Stimulated activated CD4-positive, alpha-beta T cell treated with anti-CD3 and anti-CD28 coated beads, Interleukin-4, amount 100 ng/mL, for 48 hours (primary cell): ENCODE measurements around the gene NACA.
"Not testable (repeated sequence)": the region's sequence is repeated elsewhere in the genome, so short reads cannot be mapped to it uniquely, and the experiment has no call there.

Source experiments
- DNase-seq, 2 donors: peaks; one replicate each; pipeline ENCODE4 v3.0.0-alpha.2; 2020; ENCODE audit warnings: low read depth in 2 of 2

NACA gene

GRCh38 chr12:56724701-56724971, 463 bp downstream of the NACA start:
- DNase-seq, result peak in 1 of 2 donors; percentile 17

DNA sequence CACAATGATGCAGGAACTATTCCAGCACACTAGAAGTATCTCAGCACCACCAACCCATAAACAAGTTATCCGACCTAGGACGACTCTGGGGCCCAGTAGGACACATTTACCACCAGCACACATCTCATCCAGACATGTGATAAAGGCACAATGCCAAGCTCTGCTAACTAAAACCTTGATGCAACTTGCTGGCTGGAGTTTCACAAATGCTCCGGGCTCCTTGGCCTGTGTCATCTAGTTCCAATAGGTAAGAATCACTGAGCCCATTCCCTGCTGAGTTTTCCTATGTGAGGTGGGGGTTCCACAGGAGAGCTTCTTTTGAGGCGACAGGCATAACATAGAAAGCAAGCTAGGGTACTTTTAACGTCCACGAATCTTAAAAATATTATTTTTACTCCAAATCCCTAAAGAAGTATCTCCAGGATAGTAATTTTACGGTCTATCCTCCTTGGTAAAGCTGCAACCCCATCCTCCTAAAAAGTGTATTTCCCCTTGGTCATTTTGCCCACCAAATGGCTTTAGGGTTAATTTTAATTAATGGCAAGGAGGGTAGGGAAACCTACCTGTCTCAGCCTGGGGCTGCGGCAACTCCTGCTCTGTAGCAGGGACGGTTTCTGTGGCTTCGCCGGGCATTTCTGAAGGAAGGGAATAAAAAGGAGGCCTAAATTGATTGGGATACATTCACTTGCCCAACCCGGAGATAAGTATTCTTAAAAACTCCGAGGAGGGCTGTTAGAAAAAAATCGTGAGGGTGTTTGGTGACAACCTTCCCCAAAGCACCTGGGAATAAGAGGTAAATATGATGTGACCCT, 1.0 kb downstream of the NACA start:
- no peak for DNase-seq

- DNase-seq, result no peak
Observed at GRCh38 chr12:56723352-56723751, 1.7 kb downstream of the NACA start.

- no peak for DNase-seq
Observed at GRCh38 chr12:56722832-56723231, 2.3 kb downstream of the NACA start.

- DNase-seq, result no peak
Observed at GRCh38 chr12:56721721-56722120, 3.4 kb downstream of the NACA start.

DNA sequence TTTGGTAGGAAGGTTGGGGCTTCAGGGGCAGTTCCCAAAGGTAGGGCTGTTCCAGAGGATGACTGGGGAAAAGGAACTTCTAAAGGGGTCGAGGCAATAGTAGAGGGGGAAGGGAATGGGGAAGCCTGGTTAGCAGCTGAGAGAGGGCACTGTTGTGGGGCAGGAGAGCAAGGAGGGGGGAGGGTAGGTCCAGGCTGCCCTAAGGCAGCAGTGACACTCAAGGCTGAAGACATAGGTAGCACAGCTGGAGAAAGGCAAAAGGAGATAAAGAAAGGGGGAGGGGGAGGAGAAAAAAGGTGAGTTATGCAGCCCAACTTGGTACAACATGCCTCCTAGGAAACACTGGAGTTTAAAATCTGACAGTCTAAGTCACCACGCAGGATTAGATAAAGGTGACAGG, 3.9 kb downstream of the NACA start:
- DNase-seq, result no peak

DNA sequence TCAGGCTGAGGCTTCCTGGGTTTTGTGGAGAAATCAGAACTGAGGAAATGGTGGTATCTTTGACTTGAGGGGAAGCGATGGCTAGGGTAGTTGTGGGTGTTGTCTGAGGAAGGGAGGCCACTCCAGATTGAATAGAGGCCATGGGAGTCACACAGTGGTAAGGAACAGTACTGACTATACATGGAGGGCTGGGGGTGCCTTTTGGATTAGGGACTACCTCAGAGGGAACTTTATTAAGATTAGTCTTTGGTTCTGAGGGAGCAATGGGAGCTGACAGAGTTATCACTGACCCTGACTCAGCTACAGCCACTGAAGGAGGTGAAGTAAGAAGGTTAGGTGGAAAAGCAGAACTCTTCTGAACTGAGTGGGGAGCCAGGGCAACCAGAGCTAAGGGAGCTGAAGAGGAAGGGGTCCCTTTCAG, 4.4 kb downstream of the NACA start:
- DNase-seq, result no peak

DNA sequence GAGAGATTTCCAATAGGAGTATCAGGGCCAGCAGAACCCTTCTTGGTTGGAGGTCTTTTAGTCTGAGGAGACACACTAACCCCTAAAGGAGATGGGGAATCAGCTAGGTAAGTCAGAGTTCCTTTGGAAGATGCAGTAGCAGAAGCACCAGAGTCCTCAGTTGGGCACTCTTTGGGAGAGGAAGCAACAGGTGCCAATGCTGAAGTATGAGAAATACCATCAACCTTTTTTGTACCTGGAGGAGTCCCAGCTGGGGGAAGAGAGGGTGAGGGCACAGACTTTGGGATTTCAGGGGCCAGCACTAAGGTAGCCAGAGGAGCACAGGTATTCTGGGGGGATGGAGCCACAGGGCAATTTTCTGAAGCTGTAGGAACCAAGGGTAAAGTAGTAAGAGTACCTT, 6.0 kb downstream of the NACA start:
- no peak for DNase-seq

DNA sequence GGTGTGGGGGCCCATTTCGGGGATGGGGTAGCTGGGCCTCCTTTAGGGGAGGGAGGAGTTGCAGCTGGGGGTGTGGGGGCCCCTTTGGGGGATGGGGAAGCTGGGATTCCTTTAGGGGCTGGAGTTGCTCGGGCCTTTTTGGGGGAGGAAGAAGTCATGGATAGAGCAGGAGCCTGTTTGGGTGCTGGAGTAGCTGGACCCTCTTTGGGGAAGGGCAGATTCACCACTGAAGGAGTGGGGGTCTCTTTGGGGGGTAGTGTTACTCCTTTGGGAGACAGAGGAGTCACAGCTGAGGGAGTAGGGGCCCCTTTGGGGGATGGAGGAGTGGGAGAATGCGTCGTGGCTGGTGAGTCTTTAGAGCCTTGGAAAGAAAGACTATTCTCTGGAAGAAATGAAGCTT, 6.5 kb downstream of the NACA start:
- no peak for DNase-seq

DNA sequence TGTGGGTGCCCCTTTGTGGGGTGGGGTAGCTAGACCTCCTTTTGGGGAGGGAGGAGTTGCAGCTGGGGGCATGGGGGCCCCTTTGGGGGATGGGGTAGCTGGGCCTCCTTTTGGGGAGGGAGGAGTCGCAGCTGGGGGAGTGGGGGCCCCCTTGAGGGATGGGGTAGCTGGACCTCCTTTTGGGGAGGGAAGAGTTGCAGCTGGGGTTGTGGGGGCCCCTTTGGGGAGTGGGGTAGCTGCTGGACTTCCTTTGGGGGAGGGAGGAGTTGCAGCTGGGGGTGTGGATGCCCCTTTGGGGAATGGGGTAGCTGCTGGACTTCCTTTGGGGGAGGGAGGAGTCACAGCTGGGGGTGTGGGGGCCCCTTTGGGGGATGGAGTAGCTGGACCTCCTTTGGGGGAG, 7.0 kb downstream of the NACA start:
- no peak for DNase-seq

- no peak for DNase-seq
Observed at GRCh38 chr12:56716933-56717880, 7.9 kb downstream of the NACA start.

DNA sequence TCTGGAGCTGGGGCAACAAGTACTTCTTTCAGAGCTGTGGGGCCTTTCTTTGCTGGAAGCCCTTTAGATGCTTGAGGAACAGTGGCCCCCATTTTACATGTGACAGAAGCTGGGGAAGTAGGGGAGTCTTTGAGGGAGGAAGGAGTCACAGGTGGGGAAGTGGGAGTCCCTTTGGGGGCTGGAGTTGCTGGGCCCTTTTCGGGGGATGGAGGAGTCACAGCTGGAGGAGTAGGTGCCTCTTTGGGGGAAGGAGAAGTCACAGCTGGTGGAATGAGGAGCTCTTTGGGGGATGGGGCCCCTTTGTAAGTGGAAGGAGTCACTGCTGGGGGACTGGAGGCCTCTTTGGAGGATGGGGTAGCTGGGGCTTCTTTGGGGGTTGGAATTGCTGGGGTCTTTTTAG, 8.6 kb downstream of the NACA start:
- DNase-seq, result no peak

DNA sequence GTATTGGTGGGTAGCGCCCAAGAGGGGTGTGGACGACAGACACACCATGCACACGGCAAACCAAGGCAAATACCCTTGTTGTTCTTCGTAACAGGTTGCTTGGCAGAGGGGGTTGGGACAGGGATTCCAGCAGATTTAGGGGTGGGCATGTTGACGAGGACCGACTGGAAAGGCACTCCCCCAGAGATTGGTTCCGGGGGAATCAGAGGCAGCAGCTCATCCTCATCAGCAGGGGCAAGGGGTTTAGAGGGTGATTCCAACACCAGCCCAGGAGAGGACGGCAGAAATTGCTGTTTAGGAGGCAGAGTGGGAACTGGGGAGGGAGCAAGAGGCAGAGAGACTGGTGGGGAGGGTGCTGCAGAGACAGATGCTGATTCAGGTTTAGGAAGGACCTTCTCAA, 9.3 kb downstream of the NACA start:
- no peak for DNase-seq

GRCh38 chr12:56714431-56714929, 10.6 kb downstream of the NACA start:
- no peak for DNase-seq

DNA sequence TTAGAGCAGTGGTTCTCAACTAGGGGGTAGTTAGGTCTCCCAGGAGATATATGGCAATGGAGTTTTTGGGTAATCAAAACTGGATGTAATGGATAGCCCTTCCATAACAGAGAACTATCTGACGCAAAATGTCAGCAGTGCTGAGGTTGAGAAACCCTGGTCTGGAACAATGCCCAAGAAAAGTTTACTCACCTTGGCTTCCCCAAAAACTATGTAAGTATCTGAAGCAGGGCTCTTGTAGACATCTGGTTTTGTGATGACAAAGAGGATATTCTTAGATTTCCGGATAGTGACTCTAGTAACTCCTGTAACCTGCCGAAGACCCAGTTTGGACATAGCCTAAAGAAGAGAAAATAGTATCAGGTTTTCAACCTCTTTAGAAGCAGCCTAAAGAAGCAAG, 11.8 kb downstream of the NACA start:
- no peak for DNase-seq

GRCh38 chr12:56709759-56710376, 15.2 kb downstream of the NACA start:
- DNase-seq, result no peak

- DNase-seq, result not testable (repeated sequence)
Observed at GRCh38 chr12:56704522-56704921, 20.6 kb downstream of the NACA start.

- no peak for DNase-seq
Observed at GRCh38 chr12:56699020-56699661, 26.0 kb downstream of the NACA start.

DNA sequence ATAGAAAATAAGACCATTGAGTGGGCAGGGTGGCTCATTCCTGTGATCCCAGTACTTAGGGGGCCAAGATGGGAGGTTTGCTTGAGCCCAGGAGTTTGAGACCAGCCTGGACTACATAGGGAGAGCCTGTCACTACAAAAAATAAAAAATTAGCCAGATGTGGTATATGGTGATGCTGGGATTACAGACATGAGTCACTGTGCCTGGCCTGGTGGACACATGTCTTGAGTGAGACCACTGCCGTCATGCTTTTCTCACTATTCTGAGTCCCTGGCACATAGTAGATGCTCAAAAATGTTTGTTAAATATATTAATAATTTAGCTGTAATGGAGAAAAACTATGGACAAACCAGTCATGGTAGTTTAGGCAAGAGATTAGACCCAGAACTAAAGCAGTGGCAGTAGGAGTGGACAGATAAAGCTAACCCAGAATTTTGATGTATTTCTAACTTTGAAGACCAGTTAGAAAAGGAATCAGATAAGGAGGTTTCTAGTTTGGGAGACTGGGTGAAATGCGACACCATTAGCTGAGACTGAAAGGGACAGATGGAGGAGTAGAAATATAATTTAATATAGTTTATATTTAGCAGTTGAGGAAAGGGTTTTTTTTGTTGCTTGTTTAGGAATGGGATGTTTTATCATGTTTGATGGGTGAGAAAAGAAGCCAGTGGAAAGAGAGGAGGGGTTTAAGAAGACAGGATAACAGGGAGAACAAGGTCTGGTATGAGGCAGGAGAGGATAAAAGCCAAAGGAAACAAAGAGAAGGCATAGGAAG, 29.6 kb downstream of the NACA start:
- DNase-seq, result no peak

GRCh38 chr12:56694161-56694560, 30.9 kb downstream of the NACA start:
- DNase-seq, result no peak

DNA sequence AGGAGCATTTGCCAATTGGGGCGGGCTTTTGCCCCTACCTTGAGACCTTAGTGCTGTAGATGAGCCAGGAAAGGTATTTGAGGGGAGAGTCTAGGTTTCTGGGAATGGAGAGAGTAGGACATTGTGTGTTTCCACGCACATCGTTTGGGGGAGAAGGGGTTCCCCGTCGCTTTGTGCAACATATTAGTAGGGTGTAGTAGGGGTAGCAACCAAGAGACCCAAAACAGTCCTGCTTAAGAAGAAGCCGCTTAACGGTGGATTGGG, 36.3 kb downstream of the NACA start:
- no peak for DNase-seq
